IMR-90 (cell line): Measurements from ENCODE around the gene NOS1AP. TPM values are rescaled to one million over a fixed set of nuclear protein-coding genes. Genes with fewer than 3 reads are reported as not detected.

ENCODE experiments used
- ATAC-seq: fragments of 200-7000 bp; cut with Tn5 transposase; 2 replicates; pipeline ENCODE4 v1.9.1; 2020; ENCODE audit warnings: low read depth, mild to moderate bottlenecking, moderate library complexity
- BruUV-seq: library from RNA; stranded (reverse); fragments of 400-500 nt; replicated peaks from 2 replicates; lab custom pipeline; 2021; lab: Mats Ljungman, UMichigan
- CTCF ChIA-PET: fragments of 300-600 bp; formaldehyde crosslinking; extraction: SDS; loops from one replicate; lab custom pipeline; 2021; ENCODE audit warnings: antibody characterized with exemption; lab: Yijun Ruan, JAX
- POLR2A ChIA-PET: fragments of 300-600 bp; sonication (Branson Sonifier 250); formaldehyde crosslinking; loops from one replicate; lab custom pipeline; 2022; ENCODE audit warnings: antibody characterized with exemption; ENCODE audit not compliant: unreplicated experiment; lab: Charles Lee
- DNase-seq: peaks from one replicate; pipeline ENCODE4 v3.0.0; 2013
- H2AFZ ChIP-seq: replicated peaks from 2 replicates; pipeline ENCODE3; 2013; ENCODE audit warnings: low read length, mild to moderate bottlenecking; ENCODE audit not compliant: poor library complexity
- H2AK5ac ChIP-seq: 2 replicates; pipeline ENCODE4 v1.6.1; 2013; ENCODE audit warnings: low read depth, low read length, inconsistent platforms
- H2AK9ac ChIP-seq: replicated peaks from 2 replicates; pipeline ENCODE3; 2013; ENCODE audit warnings: mild to moderate bottlenecking, low read depth, low read length, moderate library complexity; ENCODE audit not compliant: poor library complexity
- H2BK120ac ChIP-seq: 2 replicates; pipeline ENCODE4 v1.6.1; 2013; ENCODE audit warnings: low read depth, low read length, inconsistent platforms
- H2BK15ac ChIP-seq: 3 replicates; pipeline ENCODE4 v1.6.1; 2013; ENCODE audit warnings: low read depth, low read length, inconsistent platforms
- H2BK20ac ChIP-seq: 2 replicates; pipeline ENCODE4 v1.6.1; 2013; ENCODE audit warnings: low read depth, mild to moderate bottlenecking, inconsistent platforms, low read length, moderate library complexity
- H2BK5ac ChIP-seq: 2 replicates; pipeline ENCODE4 v1.6.1; 2013; ENCODE audit warnings: mild to moderate bottlenecking, low read depth, low read length, inconsistent platforms; ENCODE audit not compliant: poor library complexity, severe bottlenecking
- H3K14ac ChIP-seq: replicated peaks from 2 replicates; pipeline ENCODE4 v1.6.1; 2013; ENCODE audit warnings: low read depth, low read length, inconsistent platforms
- H3K18ac ChIP-seq: 2 replicates; pipeline ENCODE4 v1.6.1; 2013; ENCODE audit warnings: low read depth, low read length, control low read depth
- H3K23ac ChIP-seq: 2 replicates; pipeline ENCODE4 v1.6.1; 2013; ENCODE audit warnings: low read depth, low read length, inconsistent platforms
- H3K27ac ChIP-seq: 2 replicates; pipeline ENCODE4 v1.5.1; 2013; ENCODE audit warnings: mild to moderate bottlenecking, control low read depth, low read length; ENCODE audit not compliant: insufficient read depth
- H3K27me3 ChIP-seq: 2 replicates; pipeline ENCODE4 v1.6.1; 2013; ENCODE audit warnings: low read length; ENCODE audit not compliant: control insufficient read depth, insufficient read depth
- H3K36me3 ChIP-seq: 2 replicates; pipeline ENCODE4 v1.6.1; 2013; ENCODE audit warnings: low read length, mixed read lengths; ENCODE audit not compliant: control insufficient read depth, insufficient read depth
- H3K4ac ChIP-seq: 2 replicates; pipeline ENCODE4 v1.6.1; 2013; ENCODE audit warnings: low read depth, low read length, inconsistent platforms
- H3K4me1 ChIP-seq: 2 replicates; pipeline ENCODE4 v1.6.1; 2013; ENCODE audit warnings: low read length, mixed read lengths; ENCODE audit not compliant: control insufficient read depth, insufficient read depth
- H3K4me2 ChIP-seq: 2 replicates; pipeline ENCODE4 v1.6.1; 2013; ENCODE audit warnings: low read depth, mild to moderate bottlenecking, control low read depth, low read length, moderate library complexity
- H3K4me3 ChIP-seq: 2 replicates; pipeline ENCODE4 v1.5.1; 2013; ENCODE audit warnings: low read depth, mild to moderate bottlenecking, control low read depth, low read length, moderate library complexity; ENCODE audit not compliant: insufficient read depth
- H3K56ac ChIP-seq: 2 replicates; pipeline ENCODE4 v1.6.1; 2013; ENCODE audit warnings: low read length, inconsistent platforms; ENCODE audit not compliant: insufficient read depth; ENCODE audit errors: extremely low read depth
- H3K79me1 ChIP-seq, 2 experiments: 2 replicates each; pipeline ENCODE4 v1.6.1; 2013; ENCODE audit warnings: low read length in 2 of 2, inconsistent platforms in 1 of 2, low read depth in 1 of 2
- H3K9ac ChIP-seq: 2 replicates; pipeline ENCODE4 v1.6.1; 2013; ENCODE audit warnings: low read depth, low read length, control low read depth
- H3K9me1 ChIP-seq: 2 replicates; pipeline ENCODE4 v1.6.1; 2013; ENCODE audit warnings: low read length, inconsistent platforms; ENCODE audit not compliant: insufficient read depth
- H3K9me3 ChIP-seq: 2 replicates; pipeline ENCODE4 v1.6.1; 2013; ENCODE audit warnings: low read length; ENCODE audit not compliant: control insufficient read depth, insufficient read depth
- H4K20me1 ChIP-seq: 2 replicates; pipeline ENCODE4 v1.6.1; 2013; ENCODE audit warnings: low read length, inconsistent platforms; ENCODE audit not compliant: insufficient read depth
- H4K5ac ChIP-seq: 2 replicates; pipeline ENCODE4 v1.6.1; 2013; ENCODE audit warnings: mild to moderate bottlenecking, low read depth, low read length, control low read depth
- H4K8ac ChIP-seq, 2 experiments: 2 replicates each; pipeline ENCODE4 v1.6.1; 2013; ENCODE audit warnings: low read depth in 2 of 2, low read length in 2 of 2, control low read depth in 1 of 2, inconsistent platforms in 1 of 2
- H4K91ac ChIP-seq: 2 replicates; pipeline ENCODE4 v1.6.1; 2013; ENCODE audit warnings: low read depth, low read length, inconsistent platforms; ENCODE audit not compliant: insufficient read depth
- BHLHE40 ChIP-seq: fragments of 150-350 bp; IDR thresholded peaks from 2 replicates; pipeline ENCODE4 v1.6.1; 2016; ENCODE audit warnings: mild to moderate bottlenecking, low read depth, low read length
- CEBPB ChIP-seq: IDR thresholded peaks from 2 replicates; pipeline ENCODE4 v1.6.1; 2012; ENCODE audit warnings: low read depth, low read length, improper control_type of control experiment
- WGBS, 2 experiments: methylation state at CpG; one replicate each; pipeline versions ENCODE4 v1.1.5 to v1.1.7; 2013; ENCODE audit warnings: missing lambda C conversion rate in 2 of 2; ENCODE audit not compliant: insufficient read length in 1 of 2; ENCODE audit errors: extremely low coverage in 2 of 2; 5-methylcytosine and 5-hydroxymethylcytosine counted together
- dilution Hi-C: fragments of 300-500 bp; cut with HindIII; formaldehyde crosslinking; loops from one replicate; pipeline ENCODE4 v1.14.3; 2018; ENCODE audit warnings: low sequenced_read_pairs; ENCODE audit not compliant: unreplicated experiment
- in situ Hi-C: fragments of 300-500 bp; cut with MboI; formaldehyde crosslinking; loops from 3 replicates; pipeline ENCODE4 v1.14.3; 2019; ENCODE audit warnings: low sequenced_read_pairs, inconsistent platforms, mixed read lengths
- intact Hi-C: fragments of 100-400 bp; cut with micrococcal nuclease; formaldehyde crosslinking; loops from 2 replicates; pipeline ENCODE4 v1.10.0; 2022
- polyA plus RNA-seq, 3 experiments: library from polyadenylated mRNA; depleted of rRNA; stranded (reverse); fragments of >200 nt; gene quantifications; 2 replicates each; pipeline ENCODE4 v1.2.3, GENCODE V29; 2012; ENCODE audit warnings: low replicate concordance in 1 of 3
- total RNA-seq: library from RNA; depleted of rRNA; stranded (reverse); fragments of >200 nt; gene quantifications from 2 replicates; pipeline ENCODE4 v1.2.3, GENCODE V29; 2012

NOS1AP gene
- total and polyA plus RNA-seq, 2 of the 4 experiments (the other 2 are of a cell fraction) = 0.18 to 0.19 TPM

DNA sequence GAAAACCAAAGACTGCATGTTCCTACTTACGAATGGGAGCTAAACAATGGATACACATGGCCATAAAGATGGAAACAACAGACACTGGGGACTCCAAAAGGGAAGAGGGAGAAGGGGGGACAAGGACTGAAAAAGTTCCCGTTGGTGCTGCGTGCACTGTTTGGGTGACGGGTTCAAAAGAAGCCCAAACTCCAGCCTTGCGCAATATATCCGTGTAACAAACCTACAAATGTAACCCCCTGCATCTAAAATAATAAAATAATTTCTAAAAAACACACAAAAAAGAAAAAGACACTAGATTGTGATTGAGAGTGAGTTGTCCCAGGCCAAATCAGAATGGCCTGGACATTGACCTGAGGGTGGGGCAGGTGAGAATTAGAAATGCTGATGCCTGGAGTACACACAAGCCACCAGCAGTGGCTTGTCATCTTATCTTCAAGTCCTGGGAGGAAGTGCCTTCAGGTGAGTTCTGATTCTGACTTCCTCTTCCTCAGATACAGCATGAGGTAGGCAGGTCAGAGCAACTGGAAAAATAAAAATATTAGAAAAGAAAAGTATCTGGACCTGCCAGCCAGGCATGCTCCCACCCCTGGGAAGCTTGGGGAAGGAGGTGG is 252.4 kb downstream of the NOS1AP start:
- in situ Hi-C loops = no loop called here
- ATAC-seq (no peak), DNase-seq (no peak)
- Histone ChIP-seq H3K79me1 (no peaks in the 10 kb centered on the region), H3K4ac (no peak overlapping the region), H2AK9ac (no peak overlapping the region), H3K4me3 (no peak overlapping the region), H3K4me1 (no peaks in the 10 kb centered on the region), H3K9me3 (no peaks in the 10 kb centered on the region), H3K27ac (no peak overlapping the region), H2AFZ (no peak overlapping the region), H3K36me3 (no peaks in the 10 kb centered on the region), H3K18ac (no peak overlapping the region), H2BK5ac (no peak overlapping the region), H3K23ac (no peak overlapping the region), H3K4me2 (no peak overlapping the region), H3K9me1 (no peaks in the 10 kb centered on the region), H3K56ac (no peak overlapping the region), H2AK5ac (no peak overlapping the region), H3K9ac (no peak overlapping the region), H4K5ac (no peak overlapping the region), H2BK15ac (no peak overlapping the region), H3K14ac (no peak overlapping the region), H4K20me1 (no peaks in the 10 kb centered on the region), H4K91ac (no peak overlapping the region), H2BK20ac (no peak overlapping the region), H3K27me3 (peaks cover 5% of the 10 kb centered on the region), H2BK120ac (no peak overlapping the region), H4K8ac (no peak overlapping the region)
- intact Hi-C loops = no loop called here
- CTCF ChIA-PET = no interaction called here
- no peak for TF ChIP-seq BHLHE40
- peak; percentile 60 for TF ChIP-seq CEBPB
- BruUV-seq = no TSS peak
- dilution Hi-C loops = no loop called here
- 100% methylated on average over 1 of the region's 6 CpGs; no CpG with 5 or more reads in 1 of the 2 experiments for WGBS, 2 experiments
- POLR2A ChIA-PET = no interaction called here
